ENCODE data around the gene LIMCH1.
A peak's percentile ranks its signal among the peaks of the same experiment; 100 is the strongest.

The LIMCH1 gene

DNA sequence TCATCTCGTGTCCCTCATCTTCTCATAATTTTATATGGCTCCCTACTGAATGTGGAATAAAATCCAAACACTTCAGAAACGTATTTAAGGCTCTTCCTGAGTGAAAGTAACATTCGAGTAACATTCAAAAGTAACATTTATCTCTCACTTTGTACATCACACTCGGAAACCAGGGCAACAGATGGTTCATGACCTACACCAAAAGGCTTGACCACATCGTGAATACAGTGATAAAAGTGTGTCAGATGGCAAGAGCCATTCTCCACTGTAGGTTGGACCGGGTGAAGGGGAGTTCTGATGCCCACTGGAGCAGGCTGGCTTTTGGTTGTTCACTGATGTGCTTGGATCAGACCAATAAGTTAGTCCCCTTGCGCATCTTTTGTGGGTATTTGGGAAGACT, 5.6 kb upstream of the LIMCH1 start:
- TF ChIP-seq, protein P1, sequence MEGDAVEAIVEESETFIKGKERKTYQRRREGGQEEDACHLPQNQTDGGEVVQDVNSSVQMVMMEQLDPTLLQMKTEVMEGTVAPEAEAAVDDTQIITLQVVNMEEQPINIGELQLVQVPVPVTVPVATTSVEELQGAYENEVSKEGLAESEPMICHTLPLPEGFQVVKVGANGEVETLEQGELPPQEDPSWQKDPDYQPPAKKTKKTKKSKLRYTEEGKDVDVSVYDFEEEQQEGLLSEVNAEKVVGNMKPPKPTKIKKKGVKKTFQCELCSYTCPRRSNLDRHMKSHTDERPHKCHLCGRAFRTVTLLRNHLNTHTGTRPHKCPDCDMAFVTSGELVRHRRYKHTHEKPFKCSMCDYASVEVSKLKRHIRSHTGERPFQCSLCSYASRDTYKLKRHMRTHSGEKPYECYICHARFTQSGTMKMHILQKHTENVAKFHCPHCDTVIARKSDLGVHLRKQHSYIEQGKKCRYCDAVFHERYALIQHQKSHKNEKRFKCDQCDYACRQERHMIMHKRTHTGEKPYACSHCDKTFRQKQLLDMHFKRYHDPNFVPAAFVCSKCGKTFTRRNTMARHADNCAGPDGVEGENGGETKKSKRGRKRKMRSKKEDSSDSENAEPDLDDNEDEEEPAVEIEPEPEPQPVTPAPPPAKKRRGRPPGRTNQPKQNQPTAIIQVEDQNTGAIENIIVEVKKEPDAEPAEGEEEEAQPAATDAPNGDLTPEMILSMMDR (conservative IDR thresholded peaks at IDR 0.05; ENCODE audit: low read length), result no peak
- DNase-seq (ENCODE audit: low read depth), result no peak
- no peak overlapping the region for H3K4me3 ChIP-seq (ENCODE audit: low read length)

DNA sequence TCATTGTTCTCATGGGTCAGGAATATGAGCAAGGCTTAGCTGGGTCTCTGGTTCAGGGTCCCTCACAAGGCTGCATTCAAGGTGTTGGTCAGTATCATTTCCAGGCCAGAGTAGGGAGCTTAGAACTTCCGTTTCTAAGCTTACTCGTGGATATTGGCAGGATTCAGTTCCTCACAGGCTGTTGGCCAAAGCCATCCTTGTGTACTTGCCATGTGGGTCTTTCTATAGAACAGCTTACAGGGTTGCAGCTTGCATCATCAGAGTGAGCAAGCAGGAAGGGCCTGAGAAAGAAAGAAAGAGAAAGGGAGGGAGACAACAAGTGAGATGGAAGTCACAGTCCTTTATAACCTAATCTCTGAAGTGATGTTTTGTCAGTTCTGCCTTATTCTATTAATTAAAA, 5.1 kb upstream of the LIMCH1 start:
- TF ChIP-seq, protein P1 (conservative IDR thresholded peaks at IDR 0.05; ENCODE audit: low read length), result no peak
- no peak for DNase-seq (ENCODE audit: low read depth)
- H3K4me3 ChIP-seq (ENCODE audit: low read length), result no peak overlapping the region

DNA sequence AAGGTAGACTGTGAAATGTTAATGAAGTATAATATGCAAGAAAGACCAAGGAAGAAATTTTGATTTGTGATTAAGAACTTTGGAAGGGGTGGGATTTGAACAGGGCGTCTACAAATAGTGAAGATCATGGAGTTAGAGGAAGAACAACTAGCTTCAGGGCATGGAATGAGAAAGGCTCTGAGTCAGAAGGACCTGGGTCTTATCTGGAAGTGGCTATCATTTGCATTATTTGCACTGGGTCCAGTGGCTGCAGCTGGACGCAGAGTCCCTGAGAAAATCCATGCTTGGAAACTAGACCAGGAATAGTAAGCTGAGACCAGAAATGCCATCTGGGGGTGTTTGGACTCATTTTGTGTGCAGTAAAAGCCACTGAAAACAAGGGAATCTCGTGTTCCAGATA, 4.3 kb upstream of the LIMCH1 start:
- TF ChIP-seq, protein P1 (conservative IDR thresholded peaks at IDR 0.05; ENCODE audit: low read length), result no peak
- no peak for DNase-seq (ENCODE audit: low read depth)
- H3K4me3 ChIP-seq (ENCODE audit: low read length), result no peak overlapping the region

DNA sequence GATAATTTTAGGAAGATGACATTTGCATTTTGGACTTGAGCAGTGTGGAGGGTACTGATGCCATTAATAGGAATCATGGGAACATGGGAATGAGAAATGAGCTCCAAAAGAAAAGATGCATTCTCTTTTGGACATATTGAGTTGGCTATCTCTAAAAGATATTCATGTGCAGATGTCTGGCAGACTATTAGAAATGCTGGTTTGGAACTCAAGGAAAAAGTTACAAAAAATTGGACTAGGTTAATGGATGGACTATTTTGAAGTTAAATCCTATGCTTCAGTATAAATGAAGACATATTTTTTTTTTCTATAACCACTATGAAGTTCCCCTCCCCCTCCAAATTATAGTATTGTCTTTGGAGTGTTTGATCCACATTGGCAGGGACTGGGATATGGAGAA, 3.6 kb upstream of the LIMCH1 start:
- no peak for DNase-seq (ENCODE audit: low read depth)
- H3K4me3 ChIP-seq (ENCODE audit: low read length), result no peak overlapping the region
- TF ChIP-seq, protein P1 (conservative IDR thresholded peaks at IDR 0.05; ENCODE audit: low read length), result no peak

DNA sequence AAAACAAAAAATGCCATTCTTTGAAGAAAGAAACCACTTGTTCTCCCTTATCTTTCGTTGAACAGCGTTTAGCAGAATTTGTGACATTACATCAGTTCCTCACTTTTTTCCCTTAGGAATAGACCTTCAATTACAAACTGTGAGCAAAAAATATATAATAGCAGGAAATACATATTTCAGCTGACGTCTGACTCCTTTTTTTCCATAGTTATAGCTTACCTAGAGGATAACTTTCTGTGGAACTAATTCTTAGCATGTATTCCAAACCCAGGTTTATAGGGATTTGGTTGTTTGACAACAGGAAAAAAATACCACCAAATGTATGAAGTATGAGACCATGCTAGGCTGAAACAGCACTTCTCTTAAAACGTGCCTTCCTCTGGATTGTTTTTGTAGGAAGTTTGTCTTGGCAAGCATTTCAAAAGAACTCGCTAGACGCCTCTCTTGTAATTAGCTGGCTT, 2.0 kb upstream of the LIMCH1 start:
- DNase-seq (ENCODE audit: low read depth), result no peak
- TF ChIP-seq, protein P1 (conservative IDR thresholded peaks at IDR 0.05; ENCODE audit: low read length), result no peak

DNA sequence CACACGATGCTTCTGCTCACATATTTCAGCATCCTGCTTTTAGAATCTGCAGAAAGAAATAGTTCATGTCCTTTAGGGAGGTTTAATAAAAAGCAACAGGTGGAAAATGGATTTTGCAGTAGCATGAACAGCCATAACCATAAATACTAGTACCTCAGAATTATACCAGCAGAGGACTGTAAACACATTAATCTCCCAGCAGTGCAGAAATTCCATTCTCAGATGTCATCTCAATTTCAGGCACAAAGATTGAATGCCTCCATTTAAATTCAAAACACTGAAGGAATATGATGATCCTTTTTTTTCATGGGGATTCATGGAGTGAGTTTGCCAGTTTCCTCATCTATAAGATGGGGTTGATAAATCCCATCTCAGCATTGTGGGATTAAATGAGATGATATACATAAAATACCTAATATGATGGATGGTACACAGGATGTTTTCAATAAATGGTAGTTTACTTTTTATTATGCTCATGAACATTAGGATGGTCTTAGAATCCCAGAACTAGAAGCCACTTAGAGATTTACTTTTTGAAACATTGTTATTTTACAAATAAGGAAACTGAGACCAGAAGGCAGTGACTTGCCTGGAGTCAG, 566 bp upstream of the LIMCH1 start:
- H3K4me3 ChIP-seq (ENCODE audit: low read length), result no peak overlapping the region
- no peak for DNase-seq (ENCODE audit: low read depth)
- TF ChIP-seq, protein P1 (conservative IDR thresholded peaks at IDR 0.05; ENCODE audit: low read length), result no peak

More for the DNA sequence above, 2.0 kb upstream of the LIMCH1 start:
- no peak overlapping the region for H3K4me3 ChIP-seq (ENCODE audit: low read length)

DNA sequence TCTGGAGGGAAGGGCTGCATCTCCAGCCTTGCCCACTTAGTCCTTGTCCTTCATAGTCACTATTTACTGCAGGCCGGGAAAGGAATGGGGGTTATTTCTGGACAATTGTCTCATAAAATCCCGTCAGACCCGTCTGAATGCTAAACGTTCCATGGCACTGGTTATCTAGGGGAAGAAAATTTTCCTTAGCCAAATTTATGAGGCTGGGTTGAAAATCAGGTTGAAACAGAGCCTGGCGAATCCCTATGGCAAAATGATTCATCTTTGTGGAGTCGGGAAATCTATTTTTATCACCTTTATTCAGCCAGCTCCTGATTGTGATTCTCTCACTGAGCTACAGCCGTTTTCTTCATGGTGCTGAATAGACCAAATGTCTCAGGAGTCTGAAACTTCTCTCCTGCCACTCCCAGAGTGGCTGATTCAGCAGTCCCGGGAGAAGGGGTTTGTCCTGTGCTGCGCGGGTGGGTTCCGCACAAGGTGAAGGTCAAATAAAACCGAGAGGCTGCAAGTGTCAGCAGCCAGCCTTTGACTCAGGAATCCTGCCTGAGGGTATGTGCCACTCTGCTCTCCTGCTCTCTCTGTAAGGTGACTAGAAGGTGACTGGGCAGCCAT, 1.0 kb downstream of the LIMCH1 start:
- TF ChIP-seq, protein P1 (conservative IDR thresholded peaks at IDR 0.05; ENCODE audit: low read length), result no peak
- no peak for DNase-seq (ENCODE audit: low read depth)
- H3K4me3 ChIP-seq (ENCODE audit: low read length), result 0 out of 2 replicates have a peak overlapping the region, but pooled peaks have one; percentile 1

Data from AG10803 (cell line).